Stimulated activated naive CD8-positive, alpha-beta T cell treated with anti-CD3 and anti-CD28 coated beads, Interleukin-15, Interleukin-2, amounts not matched to agents 100 ng/mL and 50 ng/mL, for 24 hours (primary cell): ENCODE results near the gene TXK.

Experiments used
- H3K27ac Mint-ChIP-seq: one replicate; pipeline ENCODE4 v1.8.0; 2021; ENCODE audit warnings: mild to moderate bottlenecking, mixed read lengths
- H3K27me3 Mint-ChIP-seq: one replicate; pipeline ENCODE4 v1.8.0; 2021; ENCODE audit warnings: mixed read lengths
- H3K36me3 Mint-ChIP-seq: one replicate; pipeline ENCODE4 v1.8.0; 2021; ENCODE audit warnings: low read depth, mixed read lengths
- H3K4me1 Mint-ChIP-seq: one replicate; pipeline ENCODE4 v1.8.0; 2021; ENCODE audit warnings: low read depth, mixed read lengths
- H3K4me3 Mint-ChIP-seq: one replicate; pipeline ENCODE4 v1.8.0; 2021; ENCODE audit warnings: mild to moderate bottlenecking, mixed read lengths
- H3K9me3 Mint-ChIP-seq: one replicate; pipeline ENCODE4 v1.8.0; 2021; ENCODE audit warnings: mixed read lengths

TXK gene

GRCh38 chr4:48018112-48018511, 115.9 kb downstream of the TXK start:
- H3K36me3 Mint-ChIP-seq: no peaks in the 10 kb centered on the region
- no peaks in the 10 kb centered on the region for H3K9me3 Mint-ChIP-seq
- peaks cover 40% of the 10 kb centered on the region for H3K4me1 Mint-ChIP-seq
- no peak overlapping the region for H3K4me3 Mint-ChIP-seq
- no peak overlapping the region for H3K27ac Mint-ChIP-seq
- H3K27me3 Mint-ChIP-seq: peaks cover 38% of the 10 kb centered on the region

- no peaks in the 10 kb centered on the region for H3K9me3 Mint-ChIP-seq
- H3K27ac Mint-ChIP-seq: peak overlapping the region; percentile 58
- peak overlapping the region; percentile 84 for H3K4me3 Mint-ChIP-seq
- H3K36me3 Mint-ChIP-seq: no peaks in the 10 kb centered on the region
- peaks cover 37% of the 10 kb centered on the region for H3K4me1 Mint-ChIP-seq
- H3K27me3 Mint-ChIP-seq: peaks cover 32% of the 10 kb centered on the region
Observed at GRCh38 chr4:48017108-48017571, 116.9 kb downstream of the TXK start.
